ENCODE results near the gene FAU. TPM values are rescaled to one million over a fixed set of nuclear protein-coding genes. Genes with fewer than 3 reads are reported as not detected.

FAU gene
- polyA plus RNA-seq, 1 of the 3 experiments (the other 2 are of a cell fraction): 1,210 TPM

GRCh38 chr11:65111744-65112545, 10.0 kb downstream of the FAU start, which contains the start of gene TM7SF2:
Gene TM7SF2 (plus strand): TSS chr11:65111872. CDS start chr11:65112016, 144 bp downstream.
- CTCF ChIA-PET: interaction anchor here (0.6 to 6.1 kb wide), 37 partner anchors 9 to 799 kb away, joined by 3 to 150 read pairs (median 3); partner anchors contain the start of genes ARL2, CAPN1, FAU and MRPL49
- Histone ChIP-seq H3K4me2 (peak within 1 kb of the TSS; percentile 93), H3F3A (replicated peaks; ENCODE audit: insufficient read depth) (peaks cover 13% of the 10 kb centered on the region), H3K9ac (peak within 1 kb of the TSS; percentile 38), H3K9me3 (no peaks in the 10 kb centered on the region), H3K79me2 (ENCODE audit: insufficient read depth) (peaks cover 16% of the 10 kb centered on the region), H2AFZ (ENCODE audit: low read depth) (no peak within 1 kb of the TSS), H3K4me1 (ENCODE audit: control insufficient read depth in 1 of 2, insufficient read depth in 2 of 2, low read depth in 1 of 2, low read length in 1 of 2) (peaks cover 14 to 52% of the 10 kb centered on the region in 2 experiments; a peak in 3 of 4 replicates), H3K4me3 (ENCODE audit: low read depth in 2 of 2, low read length in 1 of 2) (peak within 1 kb of the TSS; percentile 64 to 83), H3K27me3 (ENCODE audit: insufficient read depth) (no peaks in the 10 kb centered on the region), H3K9me2 (no peaks in the 10 kb centered on the region), H3K27ac (ENCODE audit: low read depth in 2 of 2, low read length in 1 of 2) (peak within 1 kb of the TSS in 1 of 2 experiments; percentile 89; a peak in 2 of 4 replicates), H3K36me3 (replicated peaks in 1 of 2; ENCODE audit: control insufficient read depth in 1 of 2, insufficient read depth in 2 of 2, low read length in 1 of 2) (peaks cover 7 to 31% of the 10 kb centered on the region in 2 experiments), H4K20me1 (ENCODE audit: insufficient read depth) (peaks cover 6% of the 10 kb centered on the region; the same call in 1 of the 2 replicates)
- peak; percentile 98 for DNase-seq
- POLR2A ChIA-PET: interaction anchor here (0.6 to 4.1 kb wide), 13 partner anchors 9 to 230 kb away, joined by 3 to 27 read pairs (median 4); partner anchors contain the start of genes ARL2, FAU and MRPL49
- 1% methylated on average over 17 of the region's 64 CpGs for WGBS (ENCODE audit: low lambda C conversion rate)
- TF ChIP-seq SMC3 (IDR thresholded peaks at IDR 0.05; ENCODE audit: low read depth, low read length): no peak
- TF ChIP-seq POLR2AphosphoS5 (IDR thresholded peaks at IDR 0.05; ENCODE audit: low read depth, low read length): peak; percentile 99
- no peak for TF ChIP-seq FOXM1 (IDR thresholded peaks at IDR 0.05; ENCODE audit: low read depth)
- TF ChIP-seq NRF1 (IDR thresholded peaks at IDR 0.05; ENCODE audit: low read depth, low read length): no peak
- 0 out of 2 replicates have a peak, but pooled peaks have one; percentile 7 for TF ChIP-seq ELF1 (IDR thresholded peaks at IDR 0.05)
- no peak for TF ChIP-seq RCOR1 (IDR thresholded peaks at IDR 0.05; ENCODE audit: low read length)
- no peak; the same call in none of the 2 replicates for TF ChIP-seq MXI1 (IDR thresholded peaks at IDR 0.05; ENCODE audit: low read depth, low read length)
- TF ChIP-seq, protein P1, sequence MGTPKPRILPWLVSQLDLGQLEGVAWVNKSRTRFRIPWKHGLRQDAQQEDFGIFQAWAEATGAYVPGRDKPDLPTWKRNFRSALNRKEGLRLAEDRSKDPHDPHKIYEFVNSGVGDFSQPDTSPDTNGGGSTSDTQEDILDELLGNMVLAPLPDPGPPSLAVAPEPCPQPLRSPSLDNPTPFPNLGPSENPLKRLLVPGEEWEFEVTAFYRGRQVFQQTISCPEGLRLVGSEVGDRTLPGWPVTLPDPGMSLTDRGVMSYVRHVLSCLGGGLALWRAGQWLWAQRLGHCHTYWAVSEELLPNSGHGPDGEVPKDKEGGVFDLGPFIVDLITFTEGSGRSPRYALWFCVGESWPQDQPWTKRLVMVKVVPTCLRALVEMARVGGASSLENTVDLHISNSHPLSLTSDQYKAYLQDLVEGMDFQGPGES (IDR thresholded peaks at IDR 0.05; ENCODE audit: low read depth, low read length): peak; percentile 18; the same call in 1 of the 2 replicates
- TF ChIP-seq TEAD4 (IDR thresholded peaks at IDR 0.05; ENCODE audit: borderline replicate concordance, insufficient read depth): no peak
- peak; percentile 89 for TF ChIP-seq TAF1 (IDR thresholded peaks at IDR 0.05; ENCODE audit: borderline replicate concordance, low read depth, low read length)
- TF ChIP-seq, protein P2, sequence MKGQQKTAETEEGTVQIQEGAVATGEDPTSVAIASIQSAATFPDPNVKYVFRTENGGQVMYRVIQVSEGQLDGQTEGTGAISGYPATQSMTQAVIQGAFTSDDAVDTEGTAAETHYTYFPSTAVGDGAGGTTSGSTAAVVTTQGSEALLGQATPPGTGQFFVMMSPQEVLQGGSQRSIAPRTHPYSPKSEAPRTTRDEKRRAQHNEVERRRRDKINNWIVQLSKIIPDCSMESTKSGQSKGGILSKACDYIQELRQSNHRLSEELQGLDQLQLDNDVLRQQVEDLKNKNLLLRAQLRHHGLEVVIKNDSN (IDR thresholded peaks at IDR 0.05; ENCODE audit: borderline replicate concordance, low read depth): no peak
- TF ChIP-seq, protein P3, sequence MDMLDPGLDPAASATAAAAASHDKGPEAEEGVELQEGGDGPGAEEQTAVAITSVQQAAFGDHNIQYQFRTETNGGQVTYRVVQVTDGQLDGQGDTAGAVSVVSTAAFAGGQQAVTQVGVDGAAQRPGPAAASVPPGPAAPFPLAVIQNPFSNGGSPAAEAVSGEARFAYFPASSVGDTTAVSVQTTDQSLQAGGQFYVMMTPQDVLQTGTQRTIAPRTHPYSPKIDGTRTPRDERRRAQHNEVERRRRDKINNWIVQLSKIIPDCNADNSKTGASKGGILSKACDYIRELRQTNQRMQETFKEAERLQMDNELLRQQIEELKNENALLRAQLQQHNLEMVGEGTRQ (IDR thresholded peaks at IDR 0.05; ENCODE audit: borderline replicate concordance, low read depth, low read length): no peak; the same call in 1 of the 2 replicates
- TF ChIP-seq CHD2 (IDR thresholded peaks at IDR 0.05; ENCODE audit: low read length, partially characterized antibody): no peak
- no peak for TF ChIP-seq EZH2phosphoT487 (IDR thresholded peaks at IDR 0.05; ENCODE audit: borderline replicate concordance, low read depth)
- no peak for TF ChIP-seq RAD21 (IDR thresholded peaks at IDR 0.05; ENCODE audit: low read length)
- no peak for TF ChIP-seq NFIC (IDR thresholded peaks at IDR 0.05; ENCODE audit: borderline replicate concordance)
- TF ChIP-seq ZBTB33 (IDR thresholded peaks at IDR 0.05; ENCODE audit: borderline replicate concordance, low read depth): no peak
- peak; percentile 6; the same call in 1 of the 2 replicates for TF ChIP-seq TCF12 (IDR thresholded peaks at IDR 0.05)
- no peak for TF ChIP-seq MEF2A (IDR thresholded peaks at IDR 0.05; ENCODE audit: borderline replicate concordance, low read depth)
- no peak; the same call in 1 of the 2 replicates for TF ChIP-seq SIN3A (IDR thresholded peaks at IDR 0.05; ENCODE audit: borderline replicate concordance, low read depth, low read length)
- no peak for TF ChIP-seq FOSL2 (IDR thresholded peaks at IDR 0.05; ENCODE audit: borderline replicate concordance, low read depth)
- TF ChIP-seq FOXJ3 (CRISPR knock-in tag; IDR thresholded peaks at IDR 0.05): no peak
- TF ChIP-seq GATA2 (CRISPR knock-in tag; IDR thresholded peaks at IDR 0.05): no peak
- TF ChIP-seq, protein P4, sequence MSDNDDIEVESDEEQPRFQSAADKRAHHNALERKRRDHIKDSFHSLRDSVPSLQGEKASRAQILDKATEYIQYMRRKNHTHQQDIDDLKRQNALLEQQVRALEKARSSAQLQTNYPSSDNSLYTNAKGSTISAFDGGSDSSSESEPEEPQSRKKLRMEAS (IDR thresholded peaks at IDR 0.05; ENCODE audit: low read depth): 0 out of 2 replicates have a peak, but pooled peaks have one; percentile 32
- no peak; the same call in 1 of the 2 replicates for TF ChIP-seq PBX3 (IDR thresholded peaks at IDR 0.05)

Measured in SK-N-SH (cell line).